ENCODE measurements around the gene TSPYL4.

Gene TSPYL4

DNA sequence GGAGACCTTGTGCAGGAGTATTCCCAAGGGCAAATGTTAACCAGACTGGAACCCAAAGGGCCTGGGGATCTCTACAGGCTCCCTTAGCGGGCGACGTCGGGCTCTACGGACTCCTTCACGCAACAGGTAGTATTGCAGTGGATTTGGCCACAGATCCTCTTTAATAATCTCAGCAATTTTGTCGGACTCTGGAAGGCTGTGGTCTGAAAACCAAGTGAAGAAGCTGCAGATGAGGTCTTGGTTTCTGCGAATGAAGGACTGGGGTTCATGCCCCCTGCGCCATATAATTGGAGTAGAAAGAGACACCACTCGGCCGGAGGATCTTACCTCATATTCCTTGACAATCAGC lies 24.6 kb upstream of the TSPYL4 start:
- ChIA-PET POLR2A (interaction anchor here (0.9 kb wide), 1 partner anchor 25 kb away, joined by 4 read pairs; no protein-coding TSS in a partner anchor), CTCF (interaction anchor here (0.8 to 5.8 kb wide), 10 partner anchors 10 to 285 kb away, joined by 3 to 52 read pairs (median 7); partner anchors contain the start of gene TSPYL4)
- TF ChIP-seq, protein P1, sequence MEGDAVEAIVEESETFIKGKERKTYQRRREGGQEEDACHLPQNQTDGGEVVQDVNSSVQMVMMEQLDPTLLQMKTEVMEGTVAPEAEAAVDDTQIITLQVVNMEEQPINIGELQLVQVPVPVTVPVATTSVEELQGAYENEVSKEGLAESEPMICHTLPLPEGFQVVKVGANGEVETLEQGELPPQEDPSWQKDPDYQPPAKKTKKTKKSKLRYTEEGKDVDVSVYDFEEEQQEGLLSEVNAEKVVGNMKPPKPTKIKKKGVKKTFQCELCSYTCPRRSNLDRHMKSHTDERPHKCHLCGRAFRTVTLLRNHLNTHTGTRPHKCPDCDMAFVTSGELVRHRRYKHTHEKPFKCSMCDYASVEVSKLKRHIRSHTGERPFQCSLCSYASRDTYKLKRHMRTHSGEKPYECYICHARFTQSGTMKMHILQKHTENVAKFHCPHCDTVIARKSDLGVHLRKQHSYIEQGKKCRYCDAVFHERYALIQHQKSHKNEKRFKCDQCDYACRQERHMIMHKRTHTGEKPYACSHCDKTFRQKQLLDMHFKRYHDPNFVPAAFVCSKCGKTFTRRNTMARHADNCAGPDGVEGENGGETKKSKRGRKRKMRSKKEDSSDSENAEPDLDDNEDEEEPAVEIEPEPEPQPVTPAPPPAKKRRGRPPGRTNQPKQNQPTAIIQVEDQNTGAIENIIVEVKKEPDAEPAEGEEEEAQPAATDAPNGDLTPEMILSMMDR (IDR thresholded peaks at IDR 0.05; ENCODE audit: control extremely low read depth, extremely low read depth, low read depth, missing control alignments), result no peak
- no peak for DNase-seq (ENCODE audit: extremely low spot score)

DNA sequence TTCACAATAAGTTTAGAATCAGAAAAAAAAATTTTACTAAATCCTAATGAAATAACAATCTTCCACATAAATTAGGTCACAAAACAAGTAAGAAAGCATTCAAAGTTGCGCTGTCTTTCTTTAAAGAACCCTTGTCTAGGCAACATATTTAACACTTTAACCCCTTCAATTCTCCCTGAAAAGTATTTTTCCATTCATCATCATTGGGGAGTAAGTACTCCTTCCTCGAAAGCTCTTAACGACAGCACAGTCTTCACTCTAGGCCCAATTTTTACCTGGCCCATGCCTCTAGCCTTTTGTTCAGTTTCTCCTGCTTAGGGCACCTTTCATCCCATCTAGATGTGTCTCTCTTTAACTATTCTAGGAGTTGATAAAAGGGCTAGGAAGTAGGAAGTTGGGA lies 23.2 kb upstream of the TSPYL4 start:
- no peak for DNase-seq (ENCODE audit: extremely low spot score)
- TF ChIP-seq, protein P1 (IDR thresholded peaks at IDR 0.05; ENCODE audit: control extremely low read depth, extremely low read depth, low read depth, missing control alignments), result no peak
- CTCF ChIA-PET, result interaction anchor here (1.4 to 5.8 kb wide), 5 partner anchors 9 to 284 kb away, joined by 5 to 52 read pairs (median 15); no protein-coding TSS in a partner anchor
- POLR2A ChIA-PET, result no interaction called here

DNA sequence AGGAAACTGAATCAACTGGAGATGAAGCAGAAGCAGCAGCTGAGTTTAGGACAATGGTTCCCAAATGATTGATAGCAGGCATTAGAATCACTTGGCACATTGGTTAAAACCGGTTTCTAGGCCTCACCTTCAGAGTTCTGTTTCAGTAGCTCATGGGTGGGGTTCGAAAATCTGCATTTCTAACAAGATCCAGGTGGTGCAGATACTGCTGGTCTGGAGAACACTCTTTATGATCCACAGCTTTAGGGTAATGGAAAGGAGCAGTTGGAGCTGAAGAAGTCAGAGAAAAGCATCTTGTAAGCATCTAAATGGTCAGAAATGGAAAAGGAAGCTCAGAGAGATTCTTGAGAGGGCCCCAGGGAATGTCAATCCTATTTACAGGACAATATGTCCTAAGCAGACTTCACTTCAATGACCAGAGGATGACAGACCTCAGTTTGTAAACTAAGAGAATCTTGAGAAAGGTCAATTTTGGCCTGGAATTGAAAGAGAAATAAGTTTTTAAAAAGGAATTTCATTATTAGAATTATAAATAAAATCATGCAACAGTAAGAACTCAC lies 17.4 kb upstream of the TSPYL4 start:
- TF ChIP-seq, protein P1 (IDR thresholded peaks at IDR 0.05; ENCODE audit: control extremely low read depth, extremely low read depth, low read depth, missing control alignments), result no peak
- no peak for DNase-seq (ENCODE audit: extremely low spot score)
- ChIA-PET POLR2A (no interaction called here), CTCF (interaction anchor here (1.2 to 5.6 kb wide), 8 partner anchors 8 to 294 kb away, joined by 3 to 49 read pairs (median 10); partner anchors contain the start of genes TSPYL1 and TSPYL4)

DNA sequence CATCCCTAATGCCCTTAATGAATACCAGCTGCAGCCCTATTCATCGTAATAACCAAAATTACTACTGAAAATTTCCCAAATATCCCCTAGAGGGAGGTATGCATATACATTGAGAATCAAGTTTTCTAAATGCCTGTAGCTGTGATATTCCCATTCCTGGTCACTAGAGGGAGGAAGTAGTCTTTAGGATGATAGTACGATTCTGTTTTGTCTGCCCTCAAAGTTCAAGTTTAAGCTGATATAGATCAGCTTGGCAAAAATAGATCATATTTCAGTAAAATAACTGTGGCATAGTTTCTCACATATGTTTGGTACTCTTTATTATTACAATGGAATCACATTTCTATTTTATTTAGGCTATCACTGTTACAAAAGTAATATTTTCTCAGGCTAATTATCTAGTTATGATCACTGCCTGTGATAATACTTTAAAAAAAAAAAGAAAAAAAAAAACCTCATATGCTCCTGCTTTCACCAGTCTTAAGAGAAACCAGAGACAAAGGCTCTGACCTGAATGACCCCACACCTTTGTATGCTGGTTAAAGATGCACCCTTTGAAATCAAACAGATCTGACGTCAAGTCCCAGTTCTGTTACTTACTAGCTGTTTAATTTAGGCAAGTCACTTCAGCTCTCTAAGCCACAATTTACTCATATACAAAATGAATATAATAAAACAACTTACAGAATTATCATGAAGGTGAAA lies 14.9 kb upstream of the TSPYL4 start:
- TF ChIP-seq, protein P1 (IDR thresholded peaks at IDR 0.05; ENCODE audit: control extremely low read depth, extremely low read depth, low read depth, missing control alignments), result peak; percentile 80
- CTCF ChIA-PET, result interaction anchor here (0.9 to 5.6 kb wide), 46 partner anchors 10 to 451 kb away, joined by 3 to 62 read pairs (median 4); partner anchors contain the start of genes CALHM4, RWDD1, TSPYL1 and TSPYL4
- POLR2A ChIA-PET, result no interaction called here
- peak; percentile 41 for DNase-seq (ENCODE audit: extremely low spot score)

DNA sequence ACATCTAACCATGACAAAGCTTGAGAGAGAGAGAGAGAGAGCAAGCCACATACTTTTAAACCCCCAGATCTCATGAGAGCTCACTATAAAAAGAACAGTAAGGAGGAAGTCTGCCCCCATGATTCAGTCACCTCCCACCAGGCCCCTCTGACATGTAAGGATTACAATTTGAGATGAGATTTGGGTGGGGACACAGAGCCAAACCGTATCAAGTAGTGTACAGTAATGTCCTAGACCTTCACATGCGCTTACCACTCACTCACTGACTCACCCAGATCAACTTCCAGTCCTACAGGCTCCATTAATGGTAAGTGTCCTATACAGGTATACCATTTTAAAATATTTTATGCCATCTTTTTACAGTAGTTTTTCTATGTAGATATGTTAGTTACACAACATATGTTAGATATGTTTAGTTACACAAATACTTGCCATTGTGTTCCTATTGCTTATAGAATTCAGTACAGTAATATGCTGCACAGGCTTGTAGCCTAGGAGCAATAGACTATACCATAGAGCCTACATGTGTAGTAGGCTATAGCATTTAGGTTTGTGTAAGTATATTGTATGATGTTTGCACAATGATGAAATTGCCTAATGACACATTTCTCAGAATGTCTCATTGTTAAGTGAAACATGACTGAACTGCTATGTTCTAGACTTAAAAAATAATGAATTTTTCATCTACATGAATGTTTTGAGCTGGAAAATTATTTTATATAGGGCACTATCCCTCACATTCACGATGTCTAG lies 14.1 kb upstream of the TSPYL4 start:
- CTCF ChIA-PET, result interaction anchor here (0.9 to 5.6 kb wide), 43 partner anchors 9 to 452 kb away, joined by 3 to 62 read pairs (median 4); partner anchors contain the start of genes CALHM4, RWDD1, TSPYL1 and TSPYL4
- POLR2A ChIA-PET, result no interaction called here
- TF ChIP-seq, protein P1 (IDR thresholded peaks at IDR 0.05; ENCODE audit: control extremely low read depth, extremely low read depth, low read depth, missing control alignments), result no peak
- DNase-seq (ENCODE audit: extremely low spot score), result no peak

DNA sequence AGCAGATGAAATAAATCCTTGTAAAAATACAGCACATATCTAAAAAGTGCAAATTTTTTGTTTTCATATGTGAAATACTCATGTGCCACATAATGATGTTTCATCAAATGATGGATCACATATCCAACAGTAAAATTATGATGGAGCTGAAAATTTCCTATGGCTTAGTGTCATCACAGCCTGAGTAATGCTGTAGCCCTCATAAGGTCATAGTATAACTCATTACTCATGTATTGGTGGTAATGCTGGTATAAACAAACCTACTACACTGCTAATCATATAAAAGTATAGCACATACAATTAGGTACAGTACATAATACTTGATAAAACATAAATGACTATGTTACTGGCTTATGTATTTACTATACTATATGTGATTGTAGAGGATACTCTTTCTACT lies 12.9 kb upstream of the TSPYL4 start:
- ChIA-PET CTCF (interaction anchor here (1.7 to 5.6 kb wide), 10 partner anchors 8 to 349 kb away, joined by 3 to 62 read pairs (median 30); partner anchors contain the start of genes RWDD1, TSPYL1 and TSPYL4), POLR2A (no interaction called here)
- DNase-seq (ENCODE audit: extremely low spot score), result no peak
- TF ChIP-seq, protein P1 (IDR thresholded peaks at IDR 0.05; ENCODE audit: control extremely low read depth, extremely low read depth, low read depth, missing control alignments), result no peak
